Measurements from ENCODE around the gene RHBG. TPM values are rescaled to one million over a fixed set of nuclear protein-coding genes. Genes with fewer than 3 reads are reported as not detected.

Gene RHBG
- total RNA-seq, 1 experiment from 2014 or later, result 5.7 TPM

- Histone ChIP-seq H3K9me2 (ENCODE audit: insufficient read depth) (no peaks in the 10 kb centered on the region), H3K36me3 (ENCODE audit: control insufficient read depth in 1 of 2, insufficient read depth in 2 of 2, low read length in 2 of 2) (no peaks in the 10 kb centered on the region), H4K20me1 (ENCODE audit: insufficient read depth) (no peaks in the 10 kb centered on the region), H3K4me3 (replicated peaks in 1 of 2; ENCODE audit: low read depth in 1 of 2, low read length in 2 of 2) (no peak overlapping the region), H3K4me2 (ENCODE audit: low read length) (no peak overlapping the region), H3K79me2 (ENCODE audit: insufficient read depth, low read length) (no peaks in the 10 kb centered on the region), H3K9me3 (ENCODE audit: control insufficient read depth in 1 of 2, insufficient read depth in 1 of 2, low read depth in 1 of 2, low read length in 2 of 2) (no peaks in the 10 kb centered on the region), H3K27me3 (ENCODE audit: insufficient read depth, low read length) (peaks cover 8% of the 10 kb centered on the region; the same call in 1 of the 2 replicates), H3K9ac (ENCODE audit: low read length) (no peak overlapping the region), H3K27ac (ENCODE audit: low read depth, low read length) (no peak overlapping the region), H3K4me1 (ENCODE audit: control insufficient read depth in 1 of 2, insufficient read depth in 2 of 2, low read length in 2 of 2) (no peaks in the 10 kb centered on the region), H2AFZ (ENCODE audit: low read depth, low read length, poor library complexity, severe bottlenecking) (no peak overlapping the region)
- ATAC-seq (no peak), DNase-seq (ENCODE audit: low read depth, low spot score) (no peak)
- POLR2A ChIA-PET, result interaction anchor here (2.0 kb wide), 1 partner anchor 10 kb away, joined by 6 read pairs; no protein-coding TSS in a partner anchor
- RAD21 ChIA-PET (ENCODE audit: low non-redundant PET in 1 of 2, low total read pairs in 2 of 2, uncharacterized antibody in 2 of 2, unreplicated experiment in 2 of 2), result no interaction called here
- intact Hi-C loops (cut with micrococcal nuclease), result no loop called here
- TF ChIP-seq YY1 (IDR thresholded peaks at IDR 0.05; ENCODE audit: extremely low read depth, insufficient replicate concordance, low read depth, low read length) (no peak), EZH2 (IDR thresholded peaks at IDR 0.05) (no peak), ELF1 (IDR thresholded peaks at IDR 0.05; ENCODE audit: borderline replicate concordance, low read depth) (no peak)
- TF ChIP-seq, protein P1, sequence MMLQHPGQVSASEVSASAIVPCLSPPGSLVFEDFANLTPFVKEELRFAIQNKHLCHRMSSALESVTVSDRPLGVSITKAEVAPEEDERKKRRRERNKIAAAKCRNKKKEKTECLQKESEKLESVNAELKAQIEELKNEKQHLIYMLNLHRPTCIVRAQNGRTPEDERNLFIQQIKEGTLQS (IDR thresholded peaks at IDR 0.05), result no peak
- TF ChIP-seq, protein P2, sequence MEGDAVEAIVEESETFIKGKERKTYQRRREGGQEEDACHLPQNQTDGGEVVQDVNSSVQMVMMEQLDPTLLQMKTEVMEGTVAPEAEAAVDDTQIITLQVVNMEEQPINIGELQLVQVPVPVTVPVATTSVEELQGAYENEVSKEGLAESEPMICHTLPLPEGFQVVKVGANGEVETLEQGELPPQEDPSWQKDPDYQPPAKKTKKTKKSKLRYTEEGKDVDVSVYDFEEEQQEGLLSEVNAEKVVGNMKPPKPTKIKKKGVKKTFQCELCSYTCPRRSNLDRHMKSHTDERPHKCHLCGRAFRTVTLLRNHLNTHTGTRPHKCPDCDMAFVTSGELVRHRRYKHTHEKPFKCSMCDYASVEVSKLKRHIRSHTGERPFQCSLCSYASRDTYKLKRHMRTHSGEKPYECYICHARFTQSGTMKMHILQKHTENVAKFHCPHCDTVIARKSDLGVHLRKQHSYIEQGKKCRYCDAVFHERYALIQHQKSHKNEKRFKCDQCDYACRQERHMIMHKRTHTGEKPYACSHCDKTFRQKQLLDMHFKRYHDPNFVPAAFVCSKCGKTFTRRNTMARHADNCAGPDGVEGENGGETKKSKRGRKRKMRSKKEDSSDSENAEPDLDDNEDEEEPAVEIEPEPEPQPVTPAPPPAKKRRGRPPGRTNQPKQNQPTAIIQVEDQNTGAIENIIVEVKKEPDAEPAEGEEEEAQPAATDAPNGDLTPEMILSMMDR (IDR thresholded peaks at IDR 0.05 in 2 of 3, conservative IDR thresholded peaks at IDR 0.05 in 1 of 3; ENCODE audit: borderline replicate concordance in 1 of 3, insufficient read depth in 1 of 3, low read depth in 2 of 3, low read length in 2 of 3), result no peak
- TF ChIP-seq, protein P3, sequence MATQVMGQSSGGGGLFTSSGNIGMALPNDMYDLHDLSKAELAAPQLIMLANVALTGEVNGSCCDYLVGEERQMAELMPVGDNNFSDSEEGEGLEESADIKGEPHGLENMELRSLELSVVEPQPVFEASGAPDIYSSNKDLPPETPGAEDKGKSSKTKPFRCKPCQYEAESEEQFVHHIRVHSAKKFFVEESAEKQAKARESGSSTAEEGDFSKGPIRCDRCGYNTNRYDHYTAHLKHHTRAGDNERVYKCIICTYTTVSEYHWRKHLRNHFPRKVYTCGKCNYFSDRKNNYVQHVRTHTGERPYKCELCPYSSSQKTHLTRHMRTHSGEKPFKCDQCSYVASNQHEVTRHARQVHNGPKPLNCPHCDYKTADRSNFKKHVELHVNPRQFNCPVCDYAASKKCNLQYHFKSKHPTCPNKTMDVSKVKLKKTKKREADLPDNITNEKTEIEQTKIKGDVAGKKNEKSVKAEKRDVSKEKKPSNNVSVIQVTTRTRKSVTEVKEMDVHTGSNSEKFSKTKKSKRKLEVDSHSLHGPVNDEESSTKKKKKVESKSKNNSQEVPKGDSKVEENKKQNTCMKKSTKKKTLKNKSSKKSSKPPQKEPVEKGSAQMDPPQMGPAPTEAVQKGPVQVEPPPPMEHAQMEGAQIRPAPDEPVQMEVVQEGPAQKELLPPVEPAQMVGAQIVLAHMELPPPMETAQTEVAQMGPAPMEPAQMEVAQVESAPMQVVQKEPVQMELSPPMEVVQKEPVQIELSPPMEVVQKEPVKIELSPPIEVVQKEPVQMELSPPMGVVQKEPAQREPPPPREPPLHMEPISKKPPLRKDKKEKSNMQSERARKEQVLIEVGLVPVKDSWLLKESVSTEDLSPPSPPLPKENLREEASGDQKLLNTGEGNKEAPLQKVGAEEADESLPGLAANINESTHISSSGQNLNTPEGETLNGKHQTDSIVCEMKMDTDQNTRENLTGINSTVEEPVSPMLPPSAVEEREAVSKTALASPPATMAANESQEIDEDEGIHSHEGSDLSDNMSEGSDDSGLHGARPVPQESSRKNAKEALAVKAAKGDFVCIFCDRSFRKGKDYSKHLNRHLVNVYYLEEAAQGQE (IDR thresholded peaks at IDR 0.05; ENCODE audit: low read depth), result no peak
- TF ChIP-seq, protein P4, sequence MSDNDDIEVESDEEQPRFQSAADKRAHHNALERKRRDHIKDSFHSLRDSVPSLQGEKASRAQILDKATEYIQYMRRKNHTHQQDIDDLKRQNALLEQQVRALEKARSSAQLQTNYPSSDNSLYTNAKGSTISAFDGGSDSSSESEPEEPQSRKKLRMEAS (IDR thresholded peaks at IDR 0.05), result no peak
- no TSS peak for BruUV-seq (replicated peaks)
- CTCF ChIA-PET, result interaction anchor here (2.9 kb wide), 1 partner anchor 46 kb away, joined by 14 read pairs; no protein-coding TSS in a partner anchor
Measured at GRCh38 chr1:156431366-156431765, 62.4 kb downstream of the RHBG start.
